ENCODE data around the gene SGPP2.

DNA sequence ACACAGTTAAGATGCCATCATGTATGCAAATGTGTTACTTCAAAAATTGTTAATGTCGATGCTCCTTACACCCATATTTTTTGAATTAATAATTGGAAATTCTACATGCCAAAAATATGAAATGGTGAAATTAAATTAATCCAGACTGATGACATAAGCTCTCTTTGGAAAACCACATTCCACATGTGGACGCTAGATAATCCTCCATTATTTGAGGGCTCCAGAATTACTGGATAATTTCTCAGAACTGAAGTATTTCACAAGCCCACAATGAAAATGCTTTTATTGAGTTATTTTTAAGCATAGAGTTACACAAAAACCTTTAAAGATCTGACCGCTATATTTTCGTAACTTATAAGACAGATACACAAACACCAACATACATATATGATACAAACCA is 183.7 kb downstream of the SGPP2 start:
- TF ChIP-seq, protein P1, sequence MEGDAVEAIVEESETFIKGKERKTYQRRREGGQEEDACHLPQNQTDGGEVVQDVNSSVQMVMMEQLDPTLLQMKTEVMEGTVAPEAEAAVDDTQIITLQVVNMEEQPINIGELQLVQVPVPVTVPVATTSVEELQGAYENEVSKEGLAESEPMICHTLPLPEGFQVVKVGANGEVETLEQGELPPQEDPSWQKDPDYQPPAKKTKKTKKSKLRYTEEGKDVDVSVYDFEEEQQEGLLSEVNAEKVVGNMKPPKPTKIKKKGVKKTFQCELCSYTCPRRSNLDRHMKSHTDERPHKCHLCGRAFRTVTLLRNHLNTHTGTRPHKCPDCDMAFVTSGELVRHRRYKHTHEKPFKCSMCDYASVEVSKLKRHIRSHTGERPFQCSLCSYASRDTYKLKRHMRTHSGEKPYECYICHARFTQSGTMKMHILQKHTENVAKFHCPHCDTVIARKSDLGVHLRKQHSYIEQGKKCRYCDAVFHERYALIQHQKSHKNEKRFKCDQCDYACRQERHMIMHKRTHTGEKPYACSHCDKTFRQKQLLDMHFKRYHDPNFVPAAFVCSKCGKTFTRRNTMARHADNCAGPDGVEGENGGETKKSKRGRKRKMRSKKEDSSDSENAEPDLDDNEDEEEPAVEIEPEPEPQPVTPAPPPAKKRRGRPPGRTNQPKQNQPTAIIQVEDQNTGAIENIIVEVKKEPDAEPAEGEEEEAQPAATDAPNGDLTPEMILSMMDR (IDR thresholded peaks at IDR 0.05), result no peak
- TF ChIP-seq EZH2 (IDR thresholded peaks at IDR 0.05) (no peak), EZH2phosphoT487 (IDR thresholded peaks at IDR 0.05) (no peak)
